GM06990 (cell line): ENCODE results near the gene UBE2Q1.

ENCODE experiments used
- DNase-seq: peaks from one replicate; pipeline ENCODE4 v3.0.0-alpha.2; 2011; ENCODE audit not compliant: insufficient read length; ENCODE audit errors: extremely low read depth
- H3K27me3 ChIP-seq: replicated peaks from 2 replicates; pipeline ENCODE4 v1.6.0; 2011; ENCODE audit warnings: low read length; ENCODE audit not compliant: control insufficient read depth, insufficient read depth
- H3K36me3 ChIP-seq: 2 replicates; pipeline ENCODE4 v1.5.1; 2011; ENCODE audit warnings: low read length; ENCODE audit not compliant: control insufficient read depth, insufficient read depth
- H3K4me3 ChIP-seq: replicated peaks from 2 replicates; pipeline ENCODE4 v1.5.1; 2011; ENCODE audit warnings: low read depth, mild to moderate bottlenecking, control low read depth, low read length
- TF ChIP-seq, protein P1 (sequence below): IDR thresholded peaks from 2 replicates; pipeline ENCODE4 v1.5.1; 2011; ENCODE audit warnings: low read length, control low read depth, mild to moderate bottlenecking, inconsistent platforms; ENCODE audit not compliant: insufficient read depth, poor library complexity, severe bottlenecking

The UBE2Q1 gene

DNA sequence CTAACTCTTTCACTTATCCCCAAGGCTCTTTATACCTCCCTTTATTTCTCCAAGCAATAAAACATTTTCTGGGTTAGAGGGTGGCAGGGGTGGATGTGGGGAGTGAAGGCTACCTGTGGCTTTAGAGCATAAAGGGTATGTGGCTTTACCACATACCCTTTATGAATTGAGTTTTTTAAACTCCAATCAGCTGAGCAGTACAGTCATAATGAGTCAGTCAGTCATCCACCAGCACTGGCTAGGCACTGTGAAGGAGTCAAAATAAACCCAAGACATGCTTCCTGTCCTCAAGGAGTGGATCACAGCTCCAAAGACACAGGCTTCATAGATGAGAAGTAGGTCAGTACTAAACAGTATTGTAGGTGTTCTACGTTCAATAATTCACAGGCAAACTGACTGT lies 59.0 kb downstream of the UBE2Q1 start:
- Histone ChIP-seq H3K4me3 (no peak overlapping the region), H3K36me3 (no peaks in the 10 kb centered on the region), H3K27me3 (no peaks in the 10 kb centered on the region; the same call in 1 of the 2 replicates)
- no peak for DNase-seq
- TF ChIP-seq, protein P1, sequence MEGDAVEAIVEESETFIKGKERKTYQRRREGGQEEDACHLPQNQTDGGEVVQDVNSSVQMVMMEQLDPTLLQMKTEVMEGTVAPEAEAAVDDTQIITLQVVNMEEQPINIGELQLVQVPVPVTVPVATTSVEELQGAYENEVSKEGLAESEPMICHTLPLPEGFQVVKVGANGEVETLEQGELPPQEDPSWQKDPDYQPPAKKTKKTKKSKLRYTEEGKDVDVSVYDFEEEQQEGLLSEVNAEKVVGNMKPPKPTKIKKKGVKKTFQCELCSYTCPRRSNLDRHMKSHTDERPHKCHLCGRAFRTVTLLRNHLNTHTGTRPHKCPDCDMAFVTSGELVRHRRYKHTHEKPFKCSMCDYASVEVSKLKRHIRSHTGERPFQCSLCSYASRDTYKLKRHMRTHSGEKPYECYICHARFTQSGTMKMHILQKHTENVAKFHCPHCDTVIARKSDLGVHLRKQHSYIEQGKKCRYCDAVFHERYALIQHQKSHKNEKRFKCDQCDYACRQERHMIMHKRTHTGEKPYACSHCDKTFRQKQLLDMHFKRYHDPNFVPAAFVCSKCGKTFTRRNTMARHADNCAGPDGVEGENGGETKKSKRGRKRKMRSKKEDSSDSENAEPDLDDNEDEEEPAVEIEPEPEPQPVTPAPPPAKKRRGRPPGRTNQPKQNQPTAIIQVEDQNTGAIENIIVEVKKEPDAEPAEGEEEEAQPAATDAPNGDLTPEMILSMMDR, result no peak
